ENCODE measurements around the gene GTF2B.

Gene GTF2B

GRCh38 chr1:88891318-88891950 lies at the start of gene GTF2B (continued):
- TF ChIP-seq ZSCAN5A (tag by site-specific recombination; IDR thresholded peaks at IDR 0.05) (peak; percentile 63; the same call in 1 of the 2 replicates), GLI2 (tag by site-specific recombination; IDR thresholded peaks at IDR 0.05; ENCODE audit: borderline replicate concordance, low read depth) (no peak), SALL2 (tag by site-specific recombination; IDR thresholded peaks at IDR 0.05; ENCODE audit: borderline replicate concordance) (no peak), ZNF416 (tag by site-specific recombination; IDR thresholded peaks at IDR 0.05) (no peak), ZNF629 (tag by site-specific recombination; IDR thresholded peaks at IDR 0.05) (peak; percentile 96), HOXC10 (CRISPR knock-in tag; IDR thresholded peaks at IDR 0.05) (no peak), ZNF624 (tag by site-specific recombination; IDR thresholded peaks at IDR 0.05) (no peak), ZNF561 (tag by site-specific recombination; IDR thresholded peaks at IDR 0.05; ENCODE audit: borderline replicate concordance) (0 out of 2 replicates have a peak, but pooled peaks have one; percentile 45), PRDM2 (tag by site-specific recombination; IDR thresholded peaks at IDR 0.05; ENCODE audit: borderline replicate concordance) (no peak), ATF2 (tag by site-specific recombination; IDR thresholded peaks at IDR 0.05; ENCODE audit: low read depth) (peak; percentile 88), ZBTB49 (tag by site-specific recombination; IDR thresholded peaks at IDR 0.05; ENCODE audit: low read depth) (no peak), ZBTB17 (tag by site-specific recombination; IDR thresholded peaks at IDR 0.05) (peak; percentile 83), ZNF626 (tag by site-specific recombination; IDR thresholded peaks at IDR 0.05) (no peak), BCL11B (tag by site-specific recombination; IDR thresholded peaks at IDR 0.05; ENCODE audit: low read depth) (no peak), ZFP69B (tag by site-specific recombination; IDR thresholded peaks at IDR 0.05) (0 out of 2 replicates have a peak, but pooled peaks have one; percentile 42), ZBTB8A (tag by site-specific recombination; IDR thresholded peaks at IDR 0.05) (peak; percentile 92), ZBTB7A (tag by site-specific recombination; IDR thresholded peaks at IDR 0.05; ENCODE audit: low read depth) (no peak), ZNF707 (tag by site-specific recombination; IDR thresholded peaks at IDR 0.05) (no peak), ZNF341 (tag by site-specific recombination; IDR thresholded peaks at IDR 0.05; ENCODE audit: low read depth) (peak; percentile 64; the same call in 1 of the 2 replicates), ZNF768 (tag by site-specific recombination; IDR thresholded peaks at IDR 0.05) (no peak), EGR2 (tag by site-specific recombination; IDR thresholded peaks at IDR 0.05; ENCODE audit: low read depth) (peak; percentile 79), ZNF785 (tag by site-specific recombination; IDR thresholded peaks at IDR 0.05) (no peak), PRDM1 (tag by site-specific recombination; IDR thresholded peaks at IDR 0.05) (peak; percentile 62), ZEB2 (tag by site-specific recombination; IDR thresholded peaks at IDR 0.05) (peak; percentile 85), PATZ1 (tag by site-specific recombination; IDR thresholded peaks at IDR 0.05) (peak; percentile 42; the same call in 1 of the 2 replicates), KLF17 (tag by site-specific recombination; IDR thresholded peaks at IDR 0.05) (peak; percentile 79; the same call in 1 of the 2 replicates)

Data from HEK293 (cell line).